Measurements from ENCODE around the gene TBC1D3G. TPM values are rescaled to one million over a fixed set of nuclear protein-coding genes. Genes with fewer than 3 reads are reported as not detected.
A peak's percentile ranks its signal among the peaks of the same experiment; 100 is the strongest.
"Not testable (repeated sequence)": the region's sequence is repeated elsewhere in the genome, so short reads cannot be mapped to it uniquely, and the experiment has no call there.

TBC1D3G gene
- not detected for total RNA-seq

GRCh38 chr17:36323584-36323983 lies at the start of gene TBC1D3G:
Gene TBC1D3G, plus strand, starts transcription at chr17:36323884. Its CDS starts 1,528 bp downstream, at chr17:36325412.
- H3K9me3 Mint-ChIP-seq; H3K4me1 Mint-ChIP-seq (ENCODE audit: low read depth); intact Hi-C loops (cut with micrococcal nuclease); POLR2A ChIA-PET; H3K36me3 Mint-ChIP-seq (ENCODE audit: low read depth); CTCF ChIA-PET; H3K27me3 Mint-ChIP-seq; ATAC-seq; DNase-seq; H3K27ac Mint-ChIP-seq; H3K4me3 Mint-ChIP-seq: not testable (repeated sequence)

GRCh38 chr17:36283256-36283655 lies 40.4 kb upstream of the TBC1D3G start:
- H3K27me3 Mint-ChIP-seq; H3K27ac Mint-ChIP-seq; DNase-seq; POLR2A ChIA-PET; H3K4me3 Mint-ChIP-seq; CTCF ChIA-PET; H3K4me1 Mint-ChIP-seq (ENCODE audit: low read depth); H3K9me3 Mint-ChIP-seq; intact Hi-C loops (cut with micrococcal nuclease); H3K36me3 Mint-ChIP-seq (ENCODE audit: low read depth): not testable (repeated sequence)
- peak; percentile 42 for ATAC-seq

GRCh38 chr17:36284219-36284618 lies 39.5 kb upstream of the TBC1D3G start:
- H3K27ac Mint-ChIP-seq; H3K4me1 Mint-ChIP-seq (ENCODE audit: low read depth); ATAC-seq; H3K4me3 Mint-ChIP-seq; H3K9me3 Mint-ChIP-seq; H3K27me3 Mint-ChIP-seq; H3K36me3 Mint-ChIP-seq (ENCODE audit: low read depth); POLR2A ChIA-PET; CTCF ChIA-PET; intact Hi-C loops (cut with micrococcal nuclease); DNase-seq: not testable (repeated sequence)

GRCh38 chr17:36289965-36290612 lies 33.6 kb upstream of the TBC1D3G start:
- DNase-seq; intact Hi-C loops (cut with micrococcal nuclease); POLR2A ChIA-PET; H3K36me3 Mint-ChIP-seq (ENCODE audit: low read depth); H3K4me1 Mint-ChIP-seq (ENCODE audit: low read depth); CTCF ChIA-PET; ATAC-seq; H3K27ac Mint-ChIP-seq; H3K4me3 Mint-ChIP-seq; H3K9me3 Mint-ChIP-seq; H3K27me3 Mint-ChIP-seq: not testable (repeated sequence)

GRCh38 chr17:36295161-36295560 lies 28.5 kb upstream of the TBC1D3G start:
- POLR2A ChIA-PET; H3K27me3 Mint-ChIP-seq; H3K9me3 Mint-ChIP-seq; H3K4me3 Mint-ChIP-seq; CTCF ChIA-PET; H3K36me3 Mint-ChIP-seq (ENCODE audit: low read depth); intact Hi-C loops (cut with micrococcal nuclease); DNase-seq; H3K4me1 Mint-ChIP-seq (ENCODE audit: low read depth); H3K27ac Mint-ChIP-seq; ATAC-seq: not testable (repeated sequence)

GRCh38 chr17:36315736-36316135 lies 7.9 kb upstream of the TBC1D3G start:
- H3K27ac Mint-ChIP-seq; intact Hi-C loops (cut with micrococcal nuclease); CTCF ChIA-PET; H3K27me3 Mint-ChIP-seq; H3K9me3 Mint-ChIP-seq; ATAC-seq; H3K4me1 Mint-ChIP-seq (ENCODE audit: low read depth); H3K36me3 Mint-ChIP-seq (ENCODE audit: low read depth); POLR2A ChIA-PET; DNase-seq; H3K4me3 Mint-ChIP-seq: not testable (repeated sequence)

- ATAC-seq; H3K4me3 Mint-ChIP-seq; DNase-seq; CTCF ChIA-PET; H3K4me1 Mint-ChIP-seq (ENCODE audit: low read depth); H3K27me3 Mint-ChIP-seq; H3K36me3 Mint-ChIP-seq (ENCODE audit: low read depth); intact Hi-C loops (cut with micrococcal nuclease); POLR2A ChIA-PET; H3K9me3 Mint-ChIP-seq; H3K27ac Mint-ChIP-seq: not testable (repeated sequence)
These were observed 38.8 kb downstream of the TBC1D3G start for GRCh38 chr17:36362496-36362895.

GRCh38 chr17:36375938-36376337 lies 52.3 kb downstream of the TBC1D3G start:
- H3K4me1 Mint-ChIP-seq (ENCODE audit: low read depth); DNase-seq; CTCF ChIA-PET; intact Hi-C loops (cut with micrococcal nuclease); H3K4me3 Mint-ChIP-seq; H3K27ac Mint-ChIP-seq; ATAC-seq; H3K27me3 Mint-ChIP-seq; H3K36me3 Mint-ChIP-seq (ENCODE audit: low read depth); H3K9me3 Mint-ChIP-seq; POLR2A ChIA-PET: not testable (repeated sequence)

Other genes starting within 250 kb of the TBC1D3G start
- 100 to 1,000 TPM; 230 to 253 TPM for gene CCL3, start 233.7 kb upstream of the TBC1D3G start, total RNA-seq
- gene CCL4, start 220.1 kb upstream of the TBC1D3G start, total RNA-seq, result 100 to 1,000 TPM; 287 to 290 TPM
- gene TBC1D3B, start 147.2 kb upstream of the TBC1D3G start, total RNA-seq, result 1 to 10 TPM; 6.6 to 9.0 TPM
- 10 to 100 TPM; 33.8 to 35.1 TPM for gene CCL3L1, start 127.1 kb upstream of the TBC1D3G start, total RNA-seq
- 100 to 1,000 TPM in 1 of 2 experiments, 10 to 100 TPM in 1; 95.1 to 102 TPM for gene CCL4L2, start 112.8 kb upstream of the TBC1D3G start, total RNA-seq
- gene TBC1D3I, start 59.3 kb upstream of the TBC1D3G start, total RNA-seq, result under 1 TPM; 0.38 to 0.45 TPM
- gene TBC1D3H, start 64.6 kb downstream of the TBC1D3G start, total RNA-seq, result not detected
- gene ZNHIT3, start 162.8 kb downstream of the TBC1D3G start, total RNA-seq, result 10 to 100 TPM; 46.5 to 50.5 TPM
- gene MYO19, start 211.0 kb downstream of the TBC1D3G start, total RNA-seq, result 100 to 1,000 TPM; 106 to 114 TPM
- 10 to 100 TPM; 11.0 to 11.9 TPM for gene PIGW, start 211.1 kb downstream of the TBC1D3G start, total RNA-seq
- 10 to 100 TPM; 82.9 to 87.4 TPM for gene GGNBP2, start 221.0 kb downstream of the TBC1D3G start, total RNA-seq

Data from activated CD8-positive, alpha-beta T cell treated with anti-CD3 and anti-CD28 coated beads for 36 hours (primary cell).